Hippocampal formation (tissue), 2 donors: ENCODE measurements around the gene CSPG4.
"Not testable (repeated sequence)": the region's sequence is repeated elsewhere in the genome, so short reads cannot be mapped to it uniquely, and the experiment has no call there.

Source experiments
- DNase-seq, 2 donors: peaks; one replicate each; lab custom pipeline; 2025; lab: John Stamatoyannopoulos, UW

The CSPG4 gene

GRCh38 chr15:75725006-75725718 lies 12.5 kb upstream of the CSPG4 start:
- no peak for DNase-seq

GRCh38 chr15:75723847-75724660 lies 11.4 kb upstream of the CSPG4 start:
- peak; percentile 23 to 36 for DNase-seq

GRCh38 chr15:75723171-75723846 lies 10.7 kb upstream of the CSPG4 start:
- DNase-seq, result no peak

GRCh38 chr15:75721923-75722870 lies 9.5 kb upstream of the CSPG4 start:
- DNase-seq, result no peak

GRCh38 chr15:75721480-75721922 lies 8.9 kb upstream of the CSPG4 start:
- DNase-seq, result no peak

- DNase-seq, result no peak
Measured at GRCh38 chr15:75720787-75721479, 8.3 kb upstream of the CSPG4 start.

GRCh38 chr15:75720297-75720696 lies 7.6 kb upstream of the CSPG4 start:
- no peak for DNase-seq

GRCh38 chr15:75718328-75718727 lies 5.7 kb upstream of the CSPG4 start:
- DNase-seq, result no peak

GRCh38 chr15:75717001-75717400 lies 4.4 kb upstream of the CSPG4 start:
- DNase-seq, result not testable (repeated sequence)

- DNase-seq, result not testable (repeated sequence)
Measured at GRCh38 chr15:75716249-75716950, 3.8 kb upstream of the CSPG4 start.

GRCh38 chr15:75715312-75715832 lies 2.7 kb upstream of the CSPG4 start:
- DNase-seq, result not testable (repeated sequence)

GRCh38 chr15:75714195-75714594 lies 1.5 kb upstream of the CSPG4 start:
- DNase-seq, result no peak

- no peak for DNase-seq
Measured at GRCh38 chr15:75713338-75713895, 769 bp upstream of the CSPG4 start.

- not testable (repeated sequence) for DNase-seq
Measured at GRCh38 chr15:75711495-75711894, 1.2 kb downstream of the CSPG4 start.

GRCh38 chr15:75710874-75711273 lies 1.8 kb downstream of the CSPG4 start:
- not testable (repeated sequence) for DNase-seq

GRCh38 chr15:75709458-75709857 lies 3.2 kb downstream of the CSPG4 start:
- DNase-seq, result not testable (repeated sequence)

GRCh38 chr15:75706682-75706954 lies 6.0 kb downstream of the CSPG4 start:
- no peak for DNase-seq

- DNase-seq, result no peak
Measured at GRCh38 chr15:75705854-75706681, 6.6 kb downstream of the CSPG4 start.

GRCh38 chr15:75705375-75705774 lies 7.3 kb downstream of the CSPG4 start:
- not testable (repeated sequence) for DNase-seq
